HepG2 (cell line): ENCODE results near the gene ZNF547. TPM values are rescaled to one million over a fixed set of nuclear protein-coding genes. Genes with fewer than 3 reads are reported as not detected.

Experiments used
- BORCS8-MEF2B ChIP-seq: sonication (generic); formaldehyde crosslinking; IDR thresholded peaks from 2 replicates; pipeline ENCODE4 v1.8.0; 2022; ENCODE audit warnings: mild to moderate bottlenecking, missing genetic modification reagents
- CAMTA2 ChIP-seq: sonication (generic); formaldehyde crosslinking; IDR thresholded peaks from 2 replicates; pipeline ENCODE4 v1.4.0; 2020; ENCODE audit warnings: mild to moderate bottlenecking, missing genetic modification reagents, borderline replicate concordance
- CEBPB ChIP-seq: IDR thresholded peaks from 2 replicates; pipeline ENCODE4 v1.6.1; 2011; ENCODE audit warnings: low read depth, low read length, improper control_type of control experiment, borderline replicate concordance
- DR1 ChIP-seq: sonication (generic); formaldehyde crosslinking; IDR thresholded peaks from 2 replicates; pipeline ENCODE4 v1.8.0; 2021; ENCODE audit warnings: mild to moderate bottlenecking, missing genetic modification reagents, inconsistent platforms
- JARID2 ChIP-seq: sonication (generic); formaldehyde crosslinking; IDR thresholded peaks from 2 replicates; pipeline ENCODE4 v1.8.1; 2023; ENCODE audit warnings: missing genetic modification reagents, inconsistent platforms; ENCODE audit not compliant: insufficient replicate concordance
- KAT7 ChIP-seq: IDR thresholded peaks from 2 replicates; pipeline ENCODE4 v1.6.1; 2018; ENCODE audit warnings: borderline replicate concordance, missing compliant biosample characterization
- MBD4 ChIP-seq: IDR thresholded peaks from 2 replicates; pipeline ENCODE4 v1.6.1; 2012; ENCODE audit warnings: low read length, inconsistent platforms, borderline replicate concordance
- NFIB ChIP-seq: sonication (generic); formaldehyde crosslinking; IDR thresholded peaks from 2 replicates; pipeline ENCODE4 v1.9.0; 2021; ENCODE audit warnings: missing genetic modification reagents, mild to moderate bottlenecking, borderline replicate concordance
- PAX8 ChIP-seq: sonication (generic); formaldehyde crosslinking; IDR thresholded peaks from 2 replicates; pipeline ENCODE4 v1.8.0; 2022; ENCODE audit warnings: mild to moderate bottlenecking, missing genetic modification reagents, borderline replicate concordance
- POLR2G ChIP-seq: fragments of 200-400 bp; formaldehyde crosslinking; IDR thresholded peaks from 2 replicates; pipeline ENCODE4 v1.6.1; 2018; ENCODE audit warnings: mild to moderate bottlenecking, low read depth, low read length, moderate library complexity
- RBAK ChIP-seq: sonication (generic); formaldehyde crosslinking; IDR thresholded peaks from 2 replicates; pipeline ENCODE4 v1.5.1; 2020; ENCODE audit warnings: mild to moderate bottlenecking, missing genetic modification reagents
- RFX3 ChIP-seq: IDR thresholded peaks from 2 replicates; pipeline ENCODE4 v1.6.1; 2016; ENCODE audit warnings: missing biosample characterization, missing genetic modification reagents
- SALL2 ChIP-seq: sonication (generic); formaldehyde crosslinking; IDR thresholded peaks from 2 replicates; pipeline ENCODE4 v1.8.1; 2023; ENCODE audit warnings: mild to moderate bottlenecking, missing genetic modification reagents, inconsistent platforms
- SRY ChIP-seq: sonication (generic); formaldehyde crosslinking; IDR thresholded peaks from 2 replicates; pipeline ENCODE4 v1.8.0; 2022; ENCODE audit warnings: mild to moderate bottlenecking, missing genetic modification reagents
- ZMYM3 ChIP-seq: sonication (generic); formaldehyde crosslinking; IDR thresholded peaks from 2 replicates; pipeline ENCODE4 v1.5.1; 2020; ENCODE audit warnings: mild to moderate bottlenecking, missing genetic modification reagents
- ZNF207 ChIP-seq: fragments of 450-650 bp; IDR thresholded peaks from 2 replicates; pipeline ENCODE4 v1.6.1; 2016; ENCODE audit warnings: antibody characterized with exemption, borderline replicate concordance
- ZNF605 ChIP-seq: sonication (generic); formaldehyde crosslinking; IDR thresholded peaks from 2 replicates; pipeline ENCODE4 v1.8.0; 2022; ENCODE audit warnings: mild to moderate bottlenecking, missing genetic modification reagents
- ZNF615 ChIP-seq: sonication (generic); formaldehyde crosslinking; IDR thresholded peaks from 2 replicates; pipeline ENCODE4 v1.5.0; 2020; ENCODE audit warnings: mild to moderate bottlenecking, missing genetic modification reagents, borderline replicate concordance
- polyA plus RNA-seq, 8 experiments: library from polyadenylated mRNA; depleted of rRNA in 3 of 8; stranded (reverse) in 7 of 8; unstranded in 1 of 8; fragments of >200 nt; fragmentation: Illumina TruSeq in 4 of 8; extraction: Trizol in 4 of 8; gene quantifications; 2 replicates each; pipeline versions ENCODE4 v1.2.1 to v1.2.3, GENCODE V29; 2011 to 2016; ENCODE audit warnings: low read depth in 4 of 8, missing spikeins in 1 of 8, mixed read lengths in 1 of 8; ENCODE audit not compliant: insufficient read depth in 1 of 8
- total RNA-seq, 5 experiments: library from RNA; depleted of rRNA; stranded (reverse); fragments of >200 nt; fragmentation: Illumina TruSeq; extraction: Trizol; gene quantifications; 2 replicates each; pipeline ENCODE4 v1.2.3, GENCODE V29; 2016; ENCODE audit warnings: low read depth in 1 of 5
- TF ChIP-seq, protein P1 (sequence below): sonication (generic); formaldehyde crosslinking; IDR thresholded peaks from 2 replicates; pipeline ENCODE4 v1.4.0; 2020; ENCODE audit warnings: missing genetic modification reagents, mild to moderate bottlenecking, borderline replicate concordance
- TF ChIP-seq, protein P2 (sequence below): sonication (generic); formaldehyde crosslinking; IDR thresholded peaks from 2 replicates; pipeline ENCODE4 v1.5.0; 2020; ENCODE audit warnings: mild to moderate bottlenecking, missing genetic modification reagents, borderline replicate concordance
- TF ChIP-seq, protein P3 (sequence below), 2 experiments: sonication (generic) in 1 of 2; formaldehyde crosslinking in 1 of 2; IDR thresholded peaks; 2 replicates each; pipeline versions ENCODE4 v1.4.0 to v1.6.1; 2018 to 2020; ENCODE audit warnings: missing genetic modification reagents in 2 of 2, borderline replicate concordance in 1 of 2, low read depth in 1 of 2, mild to moderate bottlenecking in 1 of 2, missing biosample characterization in 1 of 2

ZNF547 gene
- total and polyA plus RNA-seq, 2 of the 13 experiments (the other 11 are each of a cell fraction or from before 2014, with no cell fraction given): 2.0 to 2.6 TPM

DNA sequence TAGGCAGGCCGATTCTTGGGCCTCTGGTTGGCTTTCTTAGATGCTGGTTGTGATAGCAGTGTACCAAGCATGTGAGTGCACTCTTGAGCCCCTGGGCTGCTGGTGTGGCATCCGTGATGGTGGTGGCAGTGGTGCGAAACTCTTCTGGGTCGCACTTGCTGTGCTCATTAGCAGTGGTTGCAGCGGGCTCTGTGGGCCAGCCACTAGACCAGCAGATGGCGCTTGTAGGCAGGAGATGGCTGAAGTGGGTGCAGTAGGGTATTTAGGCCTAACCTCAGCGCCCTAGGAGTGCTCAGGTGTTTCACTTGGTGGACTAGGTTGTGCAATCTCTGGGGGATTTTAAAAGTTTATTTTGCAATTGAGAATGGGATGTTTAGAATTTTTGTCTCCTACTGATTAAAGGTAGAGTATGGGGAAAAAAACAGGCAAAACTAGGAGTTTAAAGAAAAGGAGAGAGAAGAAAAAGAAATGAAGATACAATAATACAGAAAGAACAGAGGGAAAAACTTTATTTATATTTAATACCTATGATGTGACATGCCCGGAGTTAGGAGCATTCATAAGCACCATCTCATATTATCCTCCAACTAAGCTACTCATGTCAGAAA is 43.3 kb downstream of the ZNF547 start (continued):
- TF ChIP-seq PAX8 (CRISPR knock-in tag) (no peak), POLR2G (no peak), SALL2 (CRISPR knock-in tag) (no peak), BORCS8-MEF2B (CRISPR knock-in tag) (peak; percentile 36; the same call in 1 of the 2 replicates), SRY (CRISPR knock-in tag) (no peak), RBAK (no peak), ZNF605 (peak; percentile 52; the same call in 1 of the 2 replicates), DR1 (CRISPR knock-in tag) (no peak), NFIB (CRISPR knock-in tag) (no peak), KAT7 (CRISPR knock-in tag) (no peak), ZMYM3 (CRISPR knock-in tag) (no peak), JARID2 (CRISPR knock-in tag) (no peak), ZNF615 (CRISPR knock-in tag) (no peak), CEBPB (peak; percentile 84), ZNF207 (no peak), MBD4 (no peak), CAMTA2 (CRISPR knock-in tag) (no peak), RFX3 (no peak)
- TF ChIP-seq, protein P1, sequence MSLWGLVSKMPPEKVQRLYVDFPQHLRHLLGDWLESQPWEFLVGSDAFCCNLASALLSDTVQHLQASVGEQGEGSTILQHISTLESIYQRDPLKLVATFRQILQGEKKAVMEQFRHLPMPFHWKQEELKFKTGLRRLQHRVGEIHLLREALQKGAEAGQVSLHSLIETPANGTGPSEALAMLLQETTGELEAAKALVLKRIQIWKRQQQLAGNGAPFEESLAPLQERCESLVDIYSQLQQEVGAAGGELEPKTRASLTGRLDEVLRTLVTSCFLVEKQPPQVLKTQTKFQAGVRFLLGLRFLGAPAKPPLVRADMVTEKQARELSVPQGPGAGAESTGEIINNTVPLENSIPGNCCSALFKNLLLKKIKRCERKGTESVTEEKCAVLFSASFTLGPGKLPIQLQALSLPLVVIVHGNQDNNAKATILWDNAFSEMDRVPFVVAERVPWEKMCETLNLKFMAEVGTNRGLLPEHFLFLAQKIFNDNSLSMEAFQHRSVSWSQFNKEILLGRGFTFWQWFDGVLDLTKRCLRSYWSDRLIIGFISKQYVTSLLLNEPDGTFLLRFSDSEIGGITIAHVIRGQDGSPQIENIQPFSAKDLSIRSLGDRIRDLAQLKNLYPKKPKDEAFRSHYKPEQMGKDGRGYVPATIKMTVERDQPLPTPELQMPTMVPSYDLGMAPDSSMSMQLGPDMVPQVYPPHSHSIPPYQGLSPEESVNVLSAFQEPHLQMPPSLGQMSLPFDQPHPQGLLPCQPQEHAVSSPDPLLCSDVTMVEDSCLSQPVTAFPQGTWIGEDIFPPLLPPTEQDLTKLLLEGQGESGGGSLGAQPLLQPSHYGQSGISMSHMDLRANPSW: no peak
- TF ChIP-seq, protein P2, sequence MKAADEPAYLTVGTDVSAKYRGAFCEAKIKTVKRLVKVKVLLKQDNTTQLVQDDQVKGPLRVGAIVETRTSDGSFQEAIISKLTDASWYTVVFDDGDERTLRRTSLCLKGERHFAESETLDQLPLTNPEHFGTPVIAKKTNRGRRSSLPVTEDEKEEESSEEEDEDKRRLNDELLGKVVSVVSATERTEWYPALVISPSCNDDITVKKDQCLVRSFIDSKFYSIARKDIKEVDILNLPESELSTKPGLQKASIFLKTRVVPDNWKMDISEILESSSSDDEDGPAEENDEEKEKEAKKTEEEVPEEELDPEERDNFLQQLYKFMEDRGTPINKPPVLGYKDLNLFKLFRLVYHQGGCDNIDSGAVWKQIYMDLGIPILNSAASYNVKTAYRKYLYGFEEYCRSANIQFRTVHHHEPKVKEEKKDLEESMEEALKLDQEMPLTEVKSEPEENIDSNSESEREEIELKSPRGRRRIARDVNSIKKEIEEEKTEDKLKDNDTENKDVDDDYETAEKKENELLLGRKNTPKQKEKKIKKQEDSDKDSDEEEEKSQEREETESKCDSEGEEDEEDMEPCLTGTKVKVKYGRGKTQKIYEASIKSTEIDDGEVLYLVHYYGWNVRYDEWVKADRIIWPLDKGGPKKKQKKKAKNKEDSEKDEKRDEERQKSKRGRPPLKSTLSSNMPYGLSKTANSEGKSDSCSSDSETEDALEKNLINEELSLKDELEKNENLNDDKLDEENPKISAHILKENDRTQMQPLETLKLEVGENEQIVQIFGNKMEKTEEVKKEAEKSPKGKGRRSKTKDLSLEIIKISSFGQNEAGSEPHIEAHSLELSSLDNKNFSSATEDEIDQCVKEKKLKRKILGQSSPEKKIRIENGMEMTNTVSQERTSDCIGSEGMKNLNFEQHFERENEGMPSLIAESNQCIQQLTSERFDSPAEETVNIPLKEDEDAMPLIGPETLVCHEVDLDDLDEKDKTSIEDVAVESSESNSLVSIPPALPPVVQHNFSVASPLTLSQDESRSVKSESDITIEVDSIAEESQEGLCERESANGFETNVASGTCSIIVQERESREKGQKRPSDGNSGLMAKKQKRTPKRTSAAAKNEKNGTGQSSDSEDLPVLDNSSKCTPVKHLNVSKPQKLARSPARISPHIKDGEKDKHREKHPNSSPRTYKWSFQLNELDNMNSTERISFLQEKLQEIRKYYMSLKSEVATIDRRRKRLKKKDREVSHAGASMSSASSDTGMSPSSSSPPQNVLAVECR (CRISPR knock-in tag): no peak; the same call in 1 of the 2 replicates
- TF ChIP-seq, protein P3, sequence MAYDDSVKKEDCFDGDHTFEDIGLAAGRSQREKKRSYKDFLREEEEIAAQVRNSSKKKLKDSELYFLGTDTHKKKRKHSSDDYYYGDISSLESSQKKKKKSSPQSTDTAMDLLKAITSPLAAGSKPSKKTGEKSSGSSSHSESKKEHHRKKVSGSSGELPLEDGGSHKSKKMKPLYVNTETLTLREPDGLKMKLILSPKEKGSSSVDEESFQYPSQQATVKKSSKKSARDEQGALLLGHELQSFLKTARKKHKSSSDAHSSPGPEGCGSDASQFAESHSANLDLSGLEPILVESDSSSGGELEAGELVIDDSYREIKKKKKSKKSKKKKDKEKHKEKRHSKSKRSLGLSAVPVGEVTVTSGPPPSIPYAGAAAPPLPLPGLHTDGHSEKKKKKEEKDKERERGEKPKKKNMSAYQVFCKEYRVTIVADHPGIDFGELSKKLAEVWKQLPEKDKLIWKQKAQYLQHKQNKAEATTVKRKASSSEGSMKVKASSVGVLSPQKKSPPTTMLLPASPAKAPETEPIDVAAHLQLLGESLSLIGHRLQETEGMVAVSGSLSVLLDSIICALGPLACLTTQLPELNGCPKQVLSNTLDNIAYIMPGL (CRISPR knock-in tag; IDR thresholded peaks at IDR 0.05; ENCODE audit: borderline replicate concordance in 1 of 2, low read depth in 1 of 2): peak; percentile 59 to 69; a peak in 3 of 4 replicates
